Measurements from ENCODE around the gene B3GAT1.
A peak's percentile ranks its signal among the peaks of the same experiment; 100 is the strongest.

The B3GAT1 gene

GRCh38 chr11:134441706-134442105, 29.7 kb upstream of the B3GAT1 start:
- no peak for DNase-seq (ENCODE audit: low read depth)

- DNase-seq (ENCODE audit: low read depth): no peak
Observed at GRCh38 chr11:134441281-134441680, 29.2 kb upstream of the B3GAT1 start.

- no peak for DNase-seq (ENCODE audit: low read depth)
Observed at GRCh38 chr11:134440851-134441250, 28.8 kb upstream of the B3GAT1 start.

- no peak for DNase-seq (ENCODE audit: low read depth)
Observed at GRCh38 chr11:134438542-134439537, 26.8 kb upstream of the B3GAT1 start.

GRCh38 chr11:134437821-134438220, 25.8 kb upstream of the B3GAT1 start:
- DNase-seq (ENCODE audit: low read depth): no peak

GRCh38 chr11:134436781-134437180, 24.7 kb upstream of the B3GAT1 start:
- no peak for DNase-seq (ENCODE audit: low read depth)

GRCh38 chr11:134433806-134434205, 21.8 kb upstream of the B3GAT1 start:
- DNase-seq (ENCODE audit: low read depth): no peak

GRCh38 chr11:134433251-134433650, 21.2 kb upstream of the B3GAT1 start:
- DNase-seq (ENCODE audit: low read depth): no peak

- no peak for DNase-seq (ENCODE audit: low read depth)
Observed at GRCh38 chr11:134432776-134433175, 20.7 kb upstream of the B3GAT1 start.

- no peak for DNase-seq (ENCODE audit: low read depth)
Observed at GRCh38 chr11:134429106-134429505, 17.1 kb upstream of the B3GAT1 start.

- DNase-seq (ENCODE audit: low read depth): no peak
Observed at GRCh38 chr11:134425816-134426536, 13.9 kb upstream of the B3GAT1 start.

- no peak for DNase-seq (ENCODE audit: low read depth)
Observed at GRCh38 chr11:134425413-134425812, 13.4 kb upstream of the B3GAT1 start.

- DNase-seq (ENCODE audit: low read depth): no peak
Observed at GRCh38 chr11:134423106-134423505, 11.1 kb upstream of the B3GAT1 start.

GRCh38 chr11:134417871-134418840, 6.1 kb upstream of the B3GAT1 start:
- peak; percentile 3 for DNase-seq (ENCODE audit: low read depth)

GRCh38 chr11:134416726-134417125, 4.7 kb upstream of the B3GAT1 start:
- DNase-seq (ENCODE audit: low read depth): no peak

GRCh38 chr11:134414766-134415765, 3.0 kb upstream of the B3GAT1 start:
- no peak for DNase-seq (ENCODE audit: low read depth)

- no peak for DNase-seq (ENCODE audit: low read depth)
Observed at GRCh38 chr11:134413826-134414731, 2.0 kb upstream of the B3GAT1 start.

GRCh38 chr11:134413043-134413825, 1.2 kb upstream of the B3GAT1 start:
- no peak for DNase-seq (ENCODE audit: low read depth)

- DNase-seq (ENCODE audit: low read depth): no peak
Observed at GRCh38 chr11:134410766-134411165, 1.3 kb downstream of the B3GAT1 start.

Data from EH (cell line).